ENCODE measurements around the gene GRID1.

The GRID1 gene

GRCh38 chr10:85978566-85979358, 387.8 kb downstream of the GRID1 start:
- no peak overlapping the region for H3K4me3 ChIP-seq (ENCODE audit: low read length in 2 of 2)
- no peaks in the 10 kb centered on the region for H3K36me3 ChIP-seq (ENCODE audit: control insufficient read depth in 2 of 2, insufficient read depth in 2 of 2, low read length in 2 of 2)
- no peak overlapping the region for H3K27ac ChIP-seq (ENCODE audit: low read depth in 2 of 2, low read length in 2 of 2)
- H3K4me1 ChIP-seq (ENCODE audit: control insufficient read depth in 2 of 2, insufficient read depth in 2 of 2, low read length in 2 of 2) = no peaks in the 10 kb centered on the region
- no peak overlapping the region for H3K9ac ChIP-seq (ENCODE audit: low read depth in 1 of 2, low read length in 2 of 2)
- H3K9me3 ChIP-seq (ENCODE audit: control insufficient read depth in 2 of 2, low read length in 2 of 2) = no peaks in the 10 kb centered on the region
- no peaks in the 10 kb centered on the region for H3K27me3 ChIP-seq (ENCODE audit: control insufficient read depth in 2 of 2, insufficient read depth in 2 of 2, low read length in 2 of 2)

DNA sequence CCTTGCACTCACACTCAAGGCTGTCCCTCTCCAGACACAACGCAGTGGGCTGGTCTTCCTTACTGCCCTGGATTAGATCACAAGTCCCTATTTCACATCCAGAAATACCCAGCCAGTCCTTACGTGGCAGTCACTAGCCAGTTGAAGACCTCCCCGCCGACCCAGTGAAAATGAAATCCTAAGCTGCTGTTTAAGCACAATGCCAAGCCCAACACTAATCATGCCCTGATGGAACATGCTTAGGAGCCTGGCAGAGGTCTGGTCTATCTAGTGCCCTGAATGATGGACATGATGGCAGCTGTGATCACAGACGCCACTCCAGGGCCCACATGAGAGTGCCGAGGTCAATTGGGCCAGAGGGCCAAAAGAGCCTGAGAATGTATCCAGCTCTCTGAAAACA, 389.0 kb downstream of the GRID1 start:
- H3K4me3 ChIP-seq (ENCODE audit: low read length in 2 of 2) = no peak overlapping the region
- H3K9ac ChIP-seq (ENCODE audit: low read depth in 1 of 2, low read length in 2 of 2) = no peak overlapping the region
- no peaks in the 10 kb centered on the region for H3K9me3 ChIP-seq (ENCODE audit: control insufficient read depth in 2 of 2, low read length in 2 of 2)
- no peaks in the 10 kb centered on the region for H3K4me1 ChIP-seq (ENCODE audit: control insufficient read depth in 2 of 2, insufficient read depth in 2 of 2, low read length in 2 of 2)
- no peaks in the 10 kb centered on the region for H3K27me3 ChIP-seq (ENCODE audit: control insufficient read depth in 2 of 2, insufficient read depth in 2 of 2, low read length in 2 of 2)
- H3K36me3 ChIP-seq (ENCODE audit: control insufficient read depth in 2 of 2, insufficient read depth in 2 of 2, low read length in 2 of 2) = no peaks in the 10 kb centered on the region
- H3K27ac ChIP-seq (ENCODE audit: low read depth in 2 of 2, low read length in 2 of 2) = no peak overlapping the region

DNA sequence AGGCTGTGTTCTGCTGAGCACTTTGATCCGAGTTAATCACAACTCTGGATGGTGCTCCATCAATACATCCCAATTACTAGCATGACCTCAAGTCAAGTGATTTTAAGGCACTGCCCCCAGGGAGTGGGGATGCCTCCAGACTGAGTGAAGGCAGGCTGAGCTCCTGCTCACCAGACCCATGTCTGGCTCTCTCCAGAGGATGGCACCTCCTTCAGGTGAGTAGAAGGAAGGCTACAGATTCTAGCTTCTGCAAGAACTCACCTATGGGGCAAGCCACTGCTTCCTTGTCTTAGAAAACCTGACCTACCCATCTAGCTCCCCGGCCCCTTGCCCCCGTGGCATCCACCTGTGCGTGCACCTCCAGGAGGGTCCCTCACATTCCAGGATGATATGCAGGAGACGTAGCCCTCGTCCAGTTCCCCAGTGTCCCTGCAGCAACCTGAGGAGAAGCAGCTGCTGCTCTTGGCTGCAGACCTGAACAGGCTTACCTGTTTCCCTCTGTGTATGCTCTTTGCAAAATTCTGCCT, 390.3 kb downstream of the GRID1 start:
- Histone ChIP-seq H3K4me1 (ENCODE audit: control insufficient read depth in 2 of 2, insufficient read depth in 2 of 2, low read length in 2 of 2) (no peaks in the 10 kb centered on the region), H3K27me3 (ENCODE audit: control insufficient read depth in 2 of 2, insufficient read depth in 2 of 2, low read length in 2 of 2) (no peaks in the 10 kb centered on the region), H3K27ac (ENCODE audit: low read depth in 2 of 2, low read length in 2 of 2) (no peak overlapping the region), H3K4me3 (ENCODE audit: low read length in 2 of 2) (no peak overlapping the region), H3K9ac (ENCODE audit: low read depth in 1 of 2, low read length in 2 of 2) (no peak overlapping the region), H3K9me3 (ENCODE audit: control insufficient read depth in 2 of 2, low read length in 2 of 2) (no peaks in the 10 kb centered on the region), H3K36me3 (ENCODE audit: control insufficient read depth in 2 of 2, insufficient read depth in 2 of 2, low read length in 2 of 2) (no peaks in the 10 kb centered on the region)

GRCh38 chr10:85971494-85971893, 395.1 kb downstream of the GRID1 start:
- no peaks in the 10 kb centered on the region for H3K9me3 ChIP-seq (ENCODE audit: control insufficient read depth in 2 of 2, low read length in 2 of 2)
- no peak overlapping the region for H3K4me3 ChIP-seq (ENCODE audit: low read length in 2 of 2)
- H3K27ac ChIP-seq (ENCODE audit: low read depth in 2 of 2, low read length in 2 of 2) = no peak overlapping the region
- no peaks in the 10 kb centered on the region for H3K36me3 ChIP-seq (ENCODE audit: control insufficient read depth in 2 of 2, insufficient read depth in 2 of 2, low read length in 2 of 2)
- no peak overlapping the region for H3K9ac ChIP-seq (ENCODE audit: low read depth in 1 of 2, low read length in 2 of 2)
- no peaks in the 10 kb centered on the region for H3K4me1 ChIP-seq (ENCODE audit: control insufficient read depth in 2 of 2, insufficient read depth in 2 of 2, low read length in 2 of 2)
- no peaks in the 10 kb centered on the region for H3K27me3 ChIP-seq (ENCODE audit: control insufficient read depth in 2 of 2, insufficient read depth in 2 of 2, low read length in 2 of 2)

DNA sequence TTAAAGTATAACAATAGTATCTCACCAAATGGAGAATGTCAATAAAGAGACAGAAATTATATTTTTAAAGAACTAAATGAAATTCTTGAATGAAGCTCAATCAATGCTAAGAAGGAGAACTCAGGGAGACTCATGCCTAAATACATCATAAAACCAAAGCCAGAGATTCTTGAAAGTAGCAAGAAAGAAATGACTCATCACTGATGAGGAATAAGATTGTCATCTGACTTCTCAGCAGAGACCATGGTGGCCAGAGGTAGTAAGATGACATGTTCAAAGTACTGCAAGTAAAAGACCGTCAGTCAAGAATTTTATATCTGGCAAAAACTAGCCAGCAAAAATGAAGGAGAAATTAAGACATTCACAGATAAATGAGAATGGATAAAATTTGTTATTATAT, 399.0 kb downstream of the GRID1 start:
- Histone ChIP-seq H3K4me1 (ENCODE audit: control insufficient read depth in 2 of 2, insufficient read depth in 2 of 2, low read length in 2 of 2) (no peaks in the 10 kb centered on the region), H3K9me3 (ENCODE audit: control insufficient read depth in 2 of 2, low read length in 2 of 2) (no peaks in the 10 kb centered on the region), H3K27me3 (ENCODE audit: control insufficient read depth in 2 of 2, insufficient read depth in 2 of 2, low read length in 2 of 2) (no peaks in the 10 kb centered on the region)

GRCh38 chr10:85961479-85962067, 405.0 kb downstream of the GRID1 start:
- Histone ChIP-seq H3K27me3 (ENCODE audit: control insufficient read depth in 2 of 2, insufficient read depth in 2 of 2, low read length in 2 of 2) (no peaks in the 10 kb centered on the region), H3K4me1 (ENCODE audit: control insufficient read depth in 2 of 2, insufficient read depth in 2 of 2, low read length in 2 of 2) (no peaks in the 10 kb centered on the region), H3K9me3 (ENCODE audit: control insufficient read depth in 2 of 2, low read length in 2 of 2) (no peaks in the 10 kb centered on the region), H3K4me3 (ENCODE audit: low read length in 2 of 2) (no peak overlapping the region), H3K36me3 (ENCODE audit: control insufficient read depth in 2 of 2, insufficient read depth in 2 of 2, low read length in 2 of 2) (no peaks in the 10 kb centered on the region), H3K9ac (ENCODE audit: low read depth in 1 of 2, low read length in 2 of 2) (no peak overlapping the region), H3K27ac (ENCODE audit: low read depth in 2 of 2, low read length in 2 of 2) (no peak overlapping the region)

More for the DNA sequence above, 399.0 kb downstream of the GRID1 start:
- H3K36me3 ChIP-seq (ENCODE audit: control insufficient read depth in 2 of 2, insufficient read depth in 2 of 2, low read length in 2 of 2) = no peaks in the 10 kb centered on the region
- H3K9ac ChIP-seq (ENCODE audit: low read depth in 1 of 2, low read length in 2 of 2) = no peak overlapping the region
- no peak overlapping the region for H3K4me3 ChIP-seq (ENCODE audit: low read length in 2 of 2)
- no peak overlapping the region for H3K27ac ChIP-seq (ENCODE audit: low read depth in 2 of 2, low read length in 2 of 2)

DNA sequence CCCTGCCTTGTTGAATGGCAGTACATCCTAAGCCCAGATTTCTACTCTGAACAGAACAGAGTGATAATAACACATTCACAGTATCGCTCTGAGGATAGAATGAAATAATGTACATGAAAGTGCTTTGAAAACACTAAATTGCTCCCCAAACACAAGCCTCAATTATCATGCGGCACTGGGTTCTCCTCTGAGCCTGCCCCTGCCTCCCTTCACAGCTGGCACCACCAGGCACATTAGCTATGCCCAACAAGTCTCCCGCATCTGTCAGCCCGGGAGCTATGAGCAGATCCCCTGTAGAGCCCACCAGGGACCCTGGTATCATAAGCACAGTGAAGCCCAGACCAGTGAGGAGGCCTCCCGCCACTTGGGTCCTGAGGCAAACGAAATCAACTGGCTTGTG, 405.5 kb downstream of the GRID1 start:
- Histone ChIP-seq H3K27ac (ENCODE audit: low read depth in 2 of 2, low read length in 2 of 2) (no peak overlapping the region), H3K9ac (ENCODE audit: low read depth in 1 of 2, low read length in 2 of 2) (no peak overlapping the region)

DNA sequence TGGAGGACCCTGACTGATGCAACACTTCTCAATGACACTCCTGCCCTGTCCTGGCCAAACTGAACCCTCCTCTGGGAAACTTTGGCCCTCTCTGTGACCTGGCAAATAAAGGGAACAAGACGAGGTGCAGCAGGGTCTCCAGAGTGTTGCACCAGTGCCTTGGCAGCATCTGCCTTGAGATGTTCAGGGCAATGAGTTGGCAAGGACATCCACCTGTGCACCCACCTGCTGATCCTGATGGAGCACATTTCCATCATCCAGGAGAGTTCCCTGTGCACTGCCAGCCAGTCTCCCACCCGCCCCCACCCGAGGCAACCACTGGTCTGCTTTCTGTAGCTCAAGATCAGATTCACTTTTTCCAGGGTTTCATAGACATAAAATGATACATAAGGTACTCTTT, 407.4 kb downstream of the GRID1 start:
- Histone ChIP-seq H3K27me3 (ENCODE audit: control insufficient read depth in 2 of 2, insufficient read depth in 2 of 2, low read length in 2 of 2) (no peaks in the 10 kb centered on the region), H3K9ac (ENCODE audit: low read depth in 1 of 2, low read length in 2 of 2) (no peak overlapping the region), H3K4me3 (ENCODE audit: low read length in 2 of 2) (no peak overlapping the region), H3K9me3 (ENCODE audit: control insufficient read depth in 2 of 2, low read length in 2 of 2) (no peaks in the 10 kb centered on the region), H3K36me3 (ENCODE audit: control insufficient read depth in 2 of 2, insufficient read depth in 2 of 2, low read length in 2 of 2) (no peaks in the 10 kb centered on the region), H3K27ac (ENCODE audit: low read depth in 2 of 2, low read length in 2 of 2) (no peak overlapping the region), H3K4me1 (ENCODE audit: control insufficient read depth in 2 of 2, insufficient read depth in 2 of 2, low read length in 2 of 2) (no peaks in the 10 kb centered on the region)

More for the DNA sequence above, 405.5 kb downstream of the GRID1 start:
- H3K4me1 ChIP-seq (ENCODE audit: control insufficient read depth in 2 of 2, insufficient read depth in 2 of 2, low read length in 2 of 2) = no peaks in the 10 kb centered on the region
- H3K4me3 ChIP-seq (ENCODE audit: low read length in 2 of 2) = no peak overlapping the region
- H3K27me3 ChIP-seq (ENCODE audit: control insufficient read depth in 2 of 2, insufficient read depth in 2 of 2, low read length in 2 of 2) = no peaks in the 10 kb centered on the region
- no peaks in the 10 kb centered on the region for H3K36me3 ChIP-seq (ENCODE audit: control insufficient read depth in 2 of 2, insufficient read depth in 2 of 2, low read length in 2 of 2)
- no peaks in the 10 kb centered on the region for H3K9me3 ChIP-seq (ENCODE audit: control insufficient read depth in 2 of 2, low read length in 2 of 2)

- H3K9me3 ChIP-seq (ENCODE audit: control insufficient read depth in 2 of 2, low read length in 2 of 2) = no peaks in the 10 kb centered on the region
- no peak overlapping the region for H3K9ac ChIP-seq (ENCODE audit: low read depth in 1 of 2, low read length in 2 of 2)
- no peak overlapping the region for H3K4me3 ChIP-seq (ENCODE audit: low read length in 2 of 2)
- H3K36me3 ChIP-seq (ENCODE audit: control insufficient read depth in 2 of 2, insufficient read depth in 2 of 2, low read length in 2 of 2) = no peaks in the 10 kb centered on the region
- H3K27ac ChIP-seq (ENCODE audit: low read depth in 2 of 2, low read length in 2 of 2) = no peak overlapping the region
- no peaks in the 10 kb centered on the region for H3K27me3 ChIP-seq (ENCODE audit: control insufficient read depth in 2 of 2, insufficient read depth in 2 of 2, low read length in 2 of 2)
- H3K4me1 ChIP-seq (ENCODE audit: control insufficient read depth in 2 of 2, insufficient read depth in 2 of 2, low read length in 2 of 2) = no peaks in the 10 kb centered on the region
These were observed 415.7 kb downstream of the GRID1 start for GRCh38 chr10:85950921-85951320.

DNA sequence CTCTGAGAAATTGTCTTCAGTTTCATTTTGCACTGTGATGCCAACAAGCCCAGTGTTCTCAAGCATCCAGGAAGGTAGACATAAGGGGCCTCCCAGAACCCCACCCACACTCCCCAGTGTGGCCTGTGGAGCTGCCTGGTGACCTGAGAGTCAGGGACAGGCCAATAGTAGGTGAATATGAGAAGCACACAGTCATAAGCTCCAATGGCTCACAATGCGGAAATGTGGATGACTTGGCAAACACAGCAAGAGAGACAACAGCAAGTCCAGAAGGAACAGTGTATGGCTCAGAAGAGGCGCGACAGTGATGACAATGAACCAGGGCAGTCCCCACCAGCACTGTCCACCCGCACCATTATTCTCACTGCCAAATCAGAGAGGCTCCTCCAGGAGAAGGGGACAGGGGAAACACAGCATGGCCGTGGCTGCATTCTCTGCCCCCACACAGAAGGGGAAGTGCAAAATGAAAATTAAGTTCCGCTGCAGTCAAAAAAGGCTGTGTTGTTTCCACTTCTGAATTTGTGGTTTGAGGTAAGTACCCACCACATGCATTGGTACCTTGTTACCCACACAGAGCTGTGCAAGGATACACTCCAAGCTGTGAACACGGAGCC, 419.8 kb downstream of the GRID1 start:
- Histone ChIP-seq H3K9me3 (ENCODE audit: control insufficient read depth in 2 of 2, low read length in 2 of 2) (no peaks in the 10 kb centered on the region), H3K27ac (ENCODE audit: low read depth in 2 of 2, low read length in 2 of 2) (no peak overlapping the region), H3K4me3 (ENCODE audit: low read length in 2 of 2) (no peak overlapping the region), H3K4me1 (ENCODE audit: control insufficient read depth in 2 of 2, insufficient read depth in 2 of 2, low read length in 2 of 2) (no peaks in the 10 kb centered on the region), H3K27me3 (ENCODE audit: control insufficient read depth in 2 of 2, insufficient read depth in 2 of 2, low read length in 2 of 2) (no peaks in the 10 kb centered on the region), H3K36me3 (ENCODE audit: control insufficient read depth in 2 of 2, insufficient read depth in 2 of 2, low read length in 2 of 2) (no peaks in the 10 kb centered on the region), H3K9ac (ENCODE audit: low read depth in 1 of 2, low read length in 2 of 2) (no peak overlapping the region)
